GM19328 (cell line): ENCODE measurements around the gene HOXC4.

Experiments used
- ATAC-seq: cut with Tn5 transposase; IDR thresholded peaks from one replicate; pipeline ENCODE4 v1.9.1; 2021; ENCODE audit warnings: mild to moderate bottlenecking, moderate library complexity; ENCODE audit not compliant: unreplicated experiment

The HOXC4 gene

DNA sequence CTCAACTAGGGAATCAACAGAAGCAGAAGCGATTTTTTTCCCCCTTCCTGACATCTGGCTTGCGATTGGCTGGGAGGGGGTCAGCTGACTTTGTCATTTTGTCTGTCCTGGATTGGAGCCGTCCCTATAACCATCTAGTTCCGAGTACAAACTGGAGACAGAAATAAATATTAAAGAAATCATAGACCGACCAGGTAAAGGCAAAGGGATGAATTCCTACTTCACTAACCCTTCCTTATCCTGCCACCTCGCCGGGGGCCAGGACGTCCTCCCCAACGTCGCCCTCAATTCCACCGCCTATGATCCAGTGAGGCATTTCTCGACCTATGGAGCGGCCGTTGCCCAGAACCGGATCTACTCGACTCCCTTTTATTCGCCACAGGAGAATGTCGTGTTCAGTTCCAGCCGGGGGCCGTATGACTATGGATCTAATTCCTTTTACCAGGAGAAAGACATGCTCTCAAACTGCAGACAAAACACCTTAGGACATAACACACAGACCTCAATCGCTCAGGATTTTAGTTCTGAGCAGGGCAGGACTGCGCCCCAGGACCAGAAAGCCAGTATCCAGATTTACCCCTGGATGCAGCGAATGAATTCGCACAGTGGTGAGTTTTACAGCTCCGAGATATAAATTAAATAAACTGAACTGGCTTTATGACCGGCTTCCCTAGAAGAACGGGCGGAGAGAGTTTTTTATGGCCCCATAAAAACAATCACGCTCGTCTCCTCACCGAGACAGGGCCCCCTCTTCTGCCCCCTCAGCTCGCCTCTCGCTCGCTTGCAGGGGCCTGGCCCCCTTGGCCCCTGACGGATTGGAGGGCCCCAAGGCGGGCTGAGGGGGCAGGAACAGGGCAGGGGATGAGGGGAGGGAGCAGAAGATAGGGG lies 25.1 kb upstream of the HOXC4 start, which contains the start of gene HOXC6:
TSS of gene HOXC6 (plus strand) at position 127 of the 888 bp plus-strand sequence. CDS start at position 209, 82 bp downstream.
- no peak for ATAC-seq

DNA sequence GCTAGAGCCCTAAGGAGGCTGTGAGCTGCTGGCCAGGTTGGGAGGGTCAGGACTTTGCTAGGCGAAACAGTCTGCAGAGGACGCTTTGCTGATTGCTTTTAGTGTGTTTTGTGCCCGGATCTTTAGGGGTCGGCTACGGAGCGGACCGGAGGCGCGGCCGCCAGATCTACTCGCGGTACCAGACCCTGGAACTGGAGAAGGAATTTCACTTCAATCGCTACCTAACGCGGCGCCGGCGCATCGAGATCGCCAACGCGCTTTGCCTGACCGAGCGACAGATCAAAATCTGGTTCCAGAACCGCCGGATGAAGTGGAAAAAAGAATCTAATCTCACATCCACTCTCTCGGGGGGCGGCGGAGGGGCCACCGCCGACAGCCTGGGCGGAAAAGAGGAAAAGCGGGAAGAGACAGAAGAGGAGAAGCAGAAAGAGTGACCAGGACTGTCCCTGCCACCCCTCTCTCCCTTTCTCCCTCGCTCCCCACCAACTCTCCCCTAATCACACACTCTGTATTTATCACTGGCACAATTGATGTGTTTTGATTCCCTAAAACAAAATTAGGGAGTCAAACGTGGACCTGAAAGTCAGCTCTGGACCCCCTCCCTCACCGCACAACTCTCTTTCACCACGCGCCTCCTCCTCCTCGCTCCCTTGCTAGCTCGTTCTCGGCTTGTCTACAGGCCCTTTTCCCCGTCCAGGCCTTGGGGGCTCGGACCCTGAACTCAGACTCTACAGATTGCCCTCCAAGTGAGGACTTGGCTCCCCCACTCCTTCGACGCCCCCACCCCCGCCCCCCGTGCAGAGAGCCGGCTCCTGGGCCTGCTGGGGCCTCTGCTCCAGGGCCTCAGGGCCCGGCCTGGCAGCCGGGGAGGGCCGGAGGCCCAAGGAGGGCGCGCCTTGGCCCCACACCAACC lies 23.9 kb upstream of the HOXC4 start:
- no peak for ATAC-seq

DNA sequence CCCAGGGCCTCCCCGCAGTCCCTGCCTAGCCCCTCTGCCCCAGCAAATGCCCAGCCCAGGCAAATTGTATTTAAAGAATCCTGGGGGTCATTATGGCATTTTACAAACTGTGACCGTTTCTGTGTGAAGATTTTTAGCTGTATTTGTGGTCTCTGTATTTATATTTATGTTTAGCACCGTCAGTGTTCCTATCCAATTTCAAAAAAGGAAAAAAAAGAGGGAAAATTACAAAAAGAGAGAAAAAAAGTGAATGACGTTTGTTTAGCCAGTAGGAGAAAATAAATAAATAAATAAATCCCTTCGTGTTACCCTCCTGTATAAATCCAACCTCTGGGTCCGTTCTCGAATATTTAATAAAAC lies 23.2 kb upstream of the HOXC4 start:
- ATAC-seq = no peak

DNA sequence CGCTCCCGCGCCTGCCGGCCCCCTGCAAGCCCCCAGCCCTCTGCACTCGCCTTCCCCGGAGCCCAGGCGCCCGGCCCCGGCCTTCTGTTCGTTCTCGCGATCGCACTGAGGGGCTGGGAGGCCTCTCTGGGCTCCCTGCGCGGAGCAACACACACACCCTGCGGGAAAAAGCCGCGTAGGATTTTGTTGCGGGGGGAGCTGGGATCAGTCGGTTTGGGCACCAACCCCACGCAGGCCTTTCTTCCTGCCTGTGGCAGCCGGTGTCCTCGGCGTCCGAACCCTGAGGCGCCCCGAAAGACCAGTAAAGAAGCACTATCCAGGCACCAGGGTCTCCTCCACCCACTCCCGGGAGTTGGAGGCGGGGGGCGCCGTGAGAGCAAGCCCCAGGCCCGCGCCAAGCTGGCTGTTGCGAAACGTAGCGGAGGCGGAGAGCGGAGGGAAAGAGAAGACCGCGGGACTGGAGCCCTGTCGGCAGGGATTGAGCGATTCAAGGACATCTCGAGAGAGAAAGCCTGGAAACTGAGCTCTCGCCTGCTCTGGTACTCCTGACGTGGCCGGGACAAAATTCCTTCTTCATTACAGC lies 22.7 kb upstream of the HOXC4 start:
- no peak for ATAC-seq

DNA sequence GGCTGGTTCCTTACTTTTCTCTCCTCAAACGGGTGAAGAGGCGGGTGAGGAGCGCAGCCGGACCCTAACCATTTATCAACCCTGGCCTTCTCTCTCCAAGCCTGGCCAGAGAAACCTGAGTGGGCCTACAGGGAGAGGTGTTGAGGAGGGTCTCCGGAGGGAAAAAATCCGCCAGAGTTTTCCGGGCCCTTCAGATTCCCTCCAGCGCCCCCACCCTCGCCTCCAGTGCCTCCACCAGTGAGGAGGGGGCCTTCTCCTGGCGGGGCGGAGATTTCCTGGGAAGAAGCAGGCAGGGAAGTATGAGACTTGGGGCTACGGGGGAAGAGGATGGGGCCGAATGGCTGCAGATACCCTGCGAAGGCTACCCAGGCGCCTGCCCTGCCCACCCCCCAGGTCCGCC lies 22.2 kb upstream of the HOXC4 start:
- ATAC-seq = no peak

DNA sequence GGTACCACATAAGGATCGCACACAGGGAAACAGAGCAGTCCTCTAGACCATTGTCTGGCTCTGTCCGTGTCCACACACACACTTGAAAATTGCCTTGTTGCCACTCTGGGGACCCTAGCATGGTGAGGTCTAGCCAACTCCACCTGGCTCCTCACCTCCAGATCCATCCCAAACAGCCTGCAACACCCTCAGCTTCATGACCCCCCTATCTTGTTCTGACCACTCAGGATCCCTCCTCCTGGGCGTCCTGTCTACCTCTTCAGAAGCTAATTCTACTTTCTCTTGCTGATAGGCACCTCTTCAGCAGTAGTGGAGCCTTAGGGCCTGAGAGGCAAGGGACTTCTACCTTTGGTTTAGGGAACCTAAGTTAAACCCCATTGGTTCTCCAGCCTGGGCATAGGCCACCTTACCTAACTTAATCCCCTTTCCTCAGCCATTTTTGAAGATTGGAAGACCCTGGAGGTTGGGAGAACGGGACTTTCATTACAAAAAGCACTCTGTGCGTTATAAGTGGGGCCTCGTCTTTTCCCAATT lies 21.5 kb upstream of the HOXC4 start:
- no peak for ATAC-seq

DNA sequence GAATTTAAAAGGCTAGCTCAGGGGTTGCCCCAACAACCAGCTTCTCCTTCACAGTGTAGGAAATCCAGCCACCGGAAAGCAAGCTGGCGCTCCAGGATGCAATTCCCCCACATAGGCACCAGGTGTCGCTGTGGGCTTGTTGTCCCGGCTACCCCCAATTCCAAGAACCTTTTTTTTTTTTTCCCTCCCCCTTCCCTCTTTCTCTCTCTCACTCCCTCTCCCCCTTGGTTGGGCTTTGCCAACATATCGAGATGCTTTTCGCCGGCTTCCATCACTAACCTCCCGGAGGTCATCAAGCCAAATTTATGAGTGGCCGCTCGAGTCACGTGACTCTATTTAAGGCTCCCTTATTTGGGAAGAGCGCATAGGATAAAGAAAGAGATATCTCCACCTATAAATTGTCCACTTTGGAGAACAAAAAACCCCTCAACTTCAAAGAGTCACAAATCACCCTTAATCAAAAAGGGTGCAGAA lies 21.0 kb upstream of the HOXC4 start, which contains the start of gene HOXC5:
TSS of gene HOXC5 (plus strand) at position 424 of the 474 bp plus-strand sequence. CDS start 73 bp downstream, outside the sequence.
- ATAC-seq = no peak

DNA sequence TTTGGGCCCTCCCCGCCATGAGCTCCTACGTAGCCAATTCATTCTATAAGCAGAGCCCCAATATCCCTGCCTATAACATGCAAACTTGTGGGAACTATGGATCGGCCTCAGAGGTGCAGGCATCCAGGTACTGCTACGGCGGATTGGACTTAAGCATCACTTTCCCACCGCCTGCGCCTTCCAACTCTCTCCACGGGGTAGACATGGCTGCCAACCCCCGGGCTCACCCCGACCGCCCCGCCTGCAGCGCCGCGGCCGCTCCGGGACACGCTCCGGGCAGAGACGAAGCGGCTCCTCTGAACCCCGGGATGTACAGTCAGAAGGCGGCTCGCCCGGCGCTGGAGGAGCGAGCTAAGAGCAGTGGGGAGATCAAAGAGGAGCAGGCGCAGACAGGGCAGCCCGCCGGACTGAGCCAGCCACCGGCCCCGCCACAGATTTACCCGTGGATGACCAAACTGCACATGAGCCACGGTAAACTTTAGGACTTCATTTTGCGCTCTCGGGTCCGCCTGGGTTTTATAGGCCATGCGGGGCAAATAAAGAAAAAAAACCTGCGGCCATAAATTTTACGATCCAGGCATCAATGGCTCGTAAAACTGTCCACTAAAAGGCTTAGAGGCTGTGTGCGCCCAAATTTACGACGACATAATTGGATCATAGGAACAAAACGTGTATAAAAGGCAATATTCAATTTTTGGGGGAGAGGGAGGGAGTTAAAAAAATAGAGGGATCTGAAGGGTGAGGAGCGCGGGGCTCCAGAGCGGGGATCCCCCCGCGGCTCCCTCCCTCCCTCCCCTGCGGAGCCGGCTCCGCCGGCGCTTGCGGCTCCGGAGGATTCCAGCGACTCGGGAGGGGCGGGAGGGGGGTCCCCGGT lies 20.3 kb upstream of the HOXC4 start:
- no peak for ATAC-seq

DNA sequence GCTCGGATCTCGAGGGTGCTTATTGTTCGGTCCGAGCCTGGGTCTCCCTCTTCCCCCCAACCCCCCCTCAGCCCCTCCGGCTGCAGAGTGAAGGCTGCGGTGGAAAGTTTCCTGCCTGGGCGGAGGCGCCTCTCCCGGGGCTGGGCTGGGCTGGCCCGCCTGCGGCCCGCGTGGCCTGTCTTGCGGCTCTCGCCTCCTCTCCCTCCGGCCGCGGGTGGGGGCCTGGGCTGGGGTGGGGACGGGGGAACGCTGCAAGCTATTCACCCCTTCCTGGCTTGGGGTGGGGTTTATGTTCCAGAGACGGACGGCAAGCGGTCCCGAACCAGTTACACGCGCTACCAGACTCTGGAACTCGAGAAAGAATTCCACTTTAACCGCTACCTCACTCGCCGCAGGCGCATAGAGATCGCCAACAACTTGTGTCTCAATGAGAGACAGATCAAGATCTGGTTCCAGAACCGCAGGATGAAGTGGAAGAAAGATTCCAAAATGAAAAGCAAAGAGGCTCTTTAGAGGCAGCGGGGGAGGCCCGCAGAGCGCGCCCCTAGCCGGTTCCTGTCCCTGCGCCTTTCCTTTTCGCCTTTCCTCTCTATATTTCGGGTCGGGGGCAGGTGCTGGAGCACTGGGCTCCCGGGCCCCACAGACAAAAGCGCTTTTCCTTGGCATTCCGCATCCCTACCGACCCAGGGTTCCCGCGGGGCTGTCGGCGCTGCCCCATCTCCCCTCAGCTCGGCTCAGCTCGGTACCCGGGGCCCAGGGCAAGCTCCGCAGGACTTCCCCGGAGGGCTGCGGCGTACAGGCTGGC lies 19.5 kb upstream of the HOXC4 start:
- ATAC-seq = no peak

DNA sequence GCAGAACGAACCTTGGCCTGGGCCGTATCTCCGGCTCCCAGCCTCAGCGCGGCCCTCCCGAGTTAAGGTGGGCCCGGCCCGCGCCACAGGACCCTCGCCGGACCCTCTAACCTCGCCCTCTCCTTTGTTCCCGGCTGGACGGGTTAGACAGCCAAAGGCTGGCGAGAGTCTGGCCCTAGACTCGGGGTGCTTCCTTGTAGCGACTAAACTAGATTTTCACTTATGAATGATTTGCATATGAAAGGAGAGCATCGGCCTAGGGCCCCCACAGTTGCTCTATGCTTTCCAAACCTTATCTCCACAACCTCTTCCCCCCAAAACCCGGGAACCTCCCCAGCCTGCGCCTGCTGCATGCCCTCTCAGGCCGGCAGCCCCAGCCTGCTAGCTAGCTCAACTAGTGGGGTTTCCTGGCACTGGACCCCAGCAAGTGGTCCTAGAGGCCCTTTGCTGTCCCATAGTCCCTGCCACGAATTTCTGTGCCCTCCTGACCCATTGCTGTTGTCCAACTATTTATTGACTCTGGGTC lies 18.8 kb upstream of the HOXC4 start:
- no peak for ATAC-seq

DNA sequence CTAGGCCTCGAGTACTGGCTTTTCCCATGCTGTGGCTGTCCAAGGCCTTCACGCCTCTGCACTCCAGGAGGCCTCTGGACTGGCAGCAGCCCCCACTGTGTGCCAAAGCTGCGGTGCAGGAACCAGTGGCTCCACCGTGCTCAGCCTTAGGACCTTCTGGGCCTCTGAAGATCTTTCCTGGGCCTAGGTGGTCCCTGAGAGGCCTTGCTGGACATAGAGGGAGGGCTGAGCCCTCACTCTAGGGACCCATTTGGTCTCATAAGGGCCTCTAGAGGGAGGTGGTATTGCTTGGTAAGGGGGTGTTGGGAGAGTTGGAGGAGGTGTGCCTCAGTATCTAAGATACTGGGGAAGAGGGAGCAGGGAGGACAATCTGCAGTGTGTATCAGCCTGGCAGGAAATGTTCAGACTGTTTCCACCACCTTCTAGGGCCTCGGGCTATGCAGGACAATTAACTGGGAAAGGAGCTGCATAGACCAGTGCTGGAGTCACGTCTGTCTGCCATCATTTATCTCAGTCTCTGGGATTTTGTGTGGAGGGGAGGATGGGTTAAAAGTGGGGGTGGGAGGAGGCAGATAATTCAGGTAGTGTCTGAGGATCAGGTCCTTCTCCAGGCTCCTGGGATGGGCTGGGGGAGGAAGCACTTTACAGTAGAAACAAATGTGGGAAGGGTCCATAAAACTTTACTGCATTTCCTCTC lies 17.9 kb upstream of the HOXC4 start:
- ATAC-seq = no peak

DNA sequence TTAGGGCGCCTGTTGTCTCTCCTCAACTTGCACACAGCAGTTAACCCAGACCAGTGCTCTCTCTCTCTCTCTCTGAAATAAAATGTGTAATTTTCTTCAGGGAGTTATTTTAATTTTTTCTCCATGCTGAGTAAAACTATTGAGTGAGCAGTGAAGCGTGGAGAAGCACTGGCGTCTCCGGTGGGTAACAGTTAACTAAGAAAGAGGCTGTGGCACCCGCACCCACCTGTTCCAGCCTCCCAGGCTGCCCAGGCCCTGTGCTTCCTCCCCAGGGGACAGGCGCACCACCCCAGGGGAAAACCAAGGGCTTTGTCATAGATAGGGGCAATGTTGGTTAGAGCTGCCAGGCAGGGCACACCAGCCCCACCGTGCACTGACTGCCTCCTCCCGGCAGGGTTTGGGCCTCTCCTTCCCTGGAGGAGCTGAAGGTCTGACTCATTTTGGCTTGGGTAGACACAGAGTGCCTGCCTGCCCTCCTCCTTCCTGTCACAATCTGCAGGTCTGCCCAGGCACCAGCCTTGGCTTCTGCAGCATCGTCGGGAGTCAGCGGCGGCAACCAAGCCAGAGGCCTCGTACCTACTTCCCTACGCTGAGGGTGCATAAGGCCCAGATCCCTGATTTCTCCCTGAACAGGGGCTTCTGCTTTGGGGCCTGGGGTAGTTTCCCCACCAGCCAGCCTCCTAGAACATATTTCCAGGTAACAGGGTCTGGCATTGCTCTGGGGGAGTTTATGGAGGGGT lies 16.8 kb upstream of the HOXC4 start:
- ATAC-seq = no peak

DNA sequence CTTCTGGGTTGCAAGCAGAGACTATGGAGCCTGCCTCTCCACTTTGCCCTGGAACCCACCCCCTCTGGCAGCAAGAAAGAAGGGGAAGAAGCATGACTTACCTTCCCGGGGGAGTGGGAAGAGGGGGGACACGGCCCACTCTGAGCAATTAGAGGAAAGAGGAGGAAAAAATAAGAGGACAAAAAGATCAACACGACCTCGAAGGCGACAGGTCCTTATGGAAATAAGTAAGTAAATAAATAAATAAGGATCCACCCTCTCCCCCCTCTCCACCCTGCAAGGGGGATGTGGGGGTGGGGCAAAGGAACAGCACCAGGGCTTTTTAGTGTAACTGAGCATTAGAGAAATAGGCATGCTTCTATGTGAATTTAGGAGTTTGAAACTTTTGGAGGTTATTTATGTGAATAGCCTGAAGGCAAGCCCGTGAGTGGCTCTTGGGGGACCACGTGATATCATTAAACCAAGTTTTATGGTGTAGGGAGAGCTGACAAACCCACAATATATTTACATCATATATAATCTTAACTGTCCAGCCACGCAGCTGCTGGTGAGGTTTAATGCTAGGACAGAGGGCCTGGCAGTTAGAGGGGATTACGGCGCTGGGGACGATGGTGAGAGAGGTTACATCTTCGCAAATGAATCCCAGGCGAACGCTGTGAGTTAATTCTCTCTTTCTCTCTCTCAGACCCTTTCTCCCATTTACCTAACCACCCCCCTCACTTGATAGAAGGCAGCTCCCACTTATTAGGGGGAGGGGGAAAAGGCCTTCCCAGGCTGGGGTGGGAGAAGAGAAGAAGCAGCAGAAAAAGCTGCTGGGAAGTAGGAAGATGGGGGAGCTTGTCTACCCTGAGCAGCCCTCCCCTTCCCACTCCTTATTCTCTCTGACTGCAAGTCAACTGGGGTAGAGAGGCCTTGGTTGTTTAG lies 16.0 kb upstream of the HOXC4 start:
- no peak for ATAC-seq

DNA sequence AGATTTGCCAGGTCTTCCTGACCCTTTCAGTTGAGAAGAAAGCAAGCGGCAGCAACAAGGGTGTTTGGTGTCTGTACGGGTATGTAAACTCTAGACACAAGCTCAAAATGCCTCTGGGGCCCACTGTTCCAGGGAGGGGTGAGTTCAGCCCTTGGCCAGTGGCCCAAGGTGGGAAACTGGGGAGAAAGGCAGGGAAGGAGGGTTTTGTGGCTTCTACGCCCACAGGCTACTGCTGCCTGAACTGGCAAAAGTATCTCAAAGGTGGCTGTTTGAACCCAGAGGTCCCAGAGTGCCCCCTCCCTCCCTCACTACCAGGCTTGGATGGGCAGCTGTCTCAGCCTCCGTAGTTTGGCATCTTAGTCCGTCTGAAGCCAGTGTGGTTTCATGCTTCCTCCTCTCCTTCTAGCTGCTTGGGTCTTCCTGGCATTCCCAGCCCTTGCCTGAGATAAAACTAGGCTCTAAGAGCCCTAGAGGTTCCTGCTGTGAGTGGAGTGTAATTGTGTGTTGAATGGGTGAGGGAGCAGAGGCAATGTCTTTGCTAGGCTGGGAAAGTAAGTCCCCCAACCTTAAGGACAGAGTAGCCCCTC lies 15.3 kb upstream of the HOXC4 start:
- no peak for ATAC-seq

DNA sequence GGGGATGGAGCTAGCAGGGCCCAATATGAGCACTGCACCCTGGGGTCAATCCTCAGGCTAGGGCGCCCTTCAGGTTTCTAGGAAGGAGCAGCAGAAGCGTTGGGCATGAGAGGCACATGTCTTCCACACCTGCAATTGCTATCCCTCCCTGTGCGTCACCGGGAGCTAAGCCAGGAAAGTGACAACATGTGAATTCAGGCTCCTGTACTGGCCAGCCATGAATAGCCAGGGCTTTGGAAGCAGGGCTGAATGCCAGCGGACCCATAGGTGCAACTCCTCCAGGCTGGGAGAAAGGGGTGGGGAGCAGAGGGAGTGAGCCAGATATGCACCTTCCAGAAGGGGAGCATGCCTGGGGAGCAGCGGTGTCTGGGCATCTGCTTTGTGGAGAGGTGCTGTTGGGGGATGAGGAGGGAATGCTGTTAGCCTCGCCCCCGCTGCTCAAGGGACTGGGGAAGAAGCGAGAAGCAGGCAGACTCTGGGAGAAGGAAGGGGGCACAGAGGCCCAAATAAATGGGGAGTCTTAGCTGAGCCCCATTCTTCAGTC lies 14.7 kb upstream of the HOXC4 start:
- no peak for ATAC-seq
